Neuron (in vitro differentiated cells): Measurements from ENCODE around the gene MAGI1.

Source experiments
- H2AFZ ChIP-seq: one replicate; pipeline ENCODE4 v1.6.1; 2013; ENCODE audit warnings: low read depth, mild to moderate bottlenecking, inconsistent platforms, low read length, moderate library complexity
- H3K27me3 ChIP-seq: one replicate; pipeline ENCODE4 v1.6.1; 2013; ENCODE audit warnings: low read length; ENCODE audit not compliant: insufficient read depth
- H3K36me3 ChIP-seq: one replicate; pipeline ENCODE4 v1.6.1; 2013; ENCODE audit warnings: low read length; ENCODE audit not compliant: insufficient read depth
- H3K4me1 ChIP-seq: one replicate; pipeline ENCODE4 v1.6.1; 2013; ENCODE audit warnings: low read length; ENCODE audit not compliant: insufficient read depth
- H3K4me3 ChIP-seq: 2 replicates; pipeline ENCODE4 v1.5.1; 2013; ENCODE audit warnings: mild to moderate bottlenecking, low read length, moderate library complexity
- H3K9me3 ChIP-seq: one replicate; pipeline ENCODE4 v1.6.1; 2013; ENCODE audit warnings: low read length

MAGI1 gene

GRCh38 chr3:65703820-65704219 is 334.9 kb downstream of the MAGI1 start:
- H2AFZ ChIP-seq, result no peak overlapping the region
- no peaks in the 10 kb centered on the region for H3K4me1 ChIP-seq
- no peaks in the 10 kb centered on the region for H3K9me3 ChIP-seq
- H3K27me3 ChIP-seq, result no peaks in the 10 kb centered on the region
- H3K36me3 ChIP-seq, result no peaks in the 10 kb centered on the region
- no peak overlapping the region for H3K4me3 ChIP-seq

DNA sequence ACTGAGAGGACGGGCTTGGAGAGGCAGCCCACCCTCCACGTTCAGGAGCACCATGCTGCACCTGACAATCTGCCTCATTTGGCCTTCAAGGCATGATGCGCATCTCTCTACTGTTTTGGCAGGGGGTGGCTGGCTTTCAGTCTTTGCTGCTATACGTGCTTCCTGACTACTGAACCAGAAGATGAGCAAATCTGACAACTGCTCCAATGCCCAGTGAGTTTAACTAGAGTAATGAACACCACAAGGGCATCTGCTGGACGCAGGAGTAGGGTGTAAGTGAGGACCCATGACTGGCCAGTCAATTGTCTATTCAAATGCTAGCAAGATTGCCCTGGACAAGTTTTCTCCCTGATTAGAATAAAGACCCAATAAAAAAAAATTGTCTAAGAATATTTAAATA is 335.7 kb downstream of the MAGI1 start:
- Histone ChIP-seq H3K27me3 (no peaks in the 10 kb centered on the region), H3K36me3 (no peaks in the 10 kb centered on the region), H2AFZ (no peak overlapping the region), H3K4me3 (no peak overlapping the region), H3K9me3 (no peaks in the 10 kb centered on the region), H3K4me1 (no peaks in the 10 kb centered on the region)

GRCh38 chr3:65702202-65702601 is 336.5 kb downstream of the MAGI1 start:
- Histone ChIP-seq H3K36me3 (no peaks in the 10 kb centered on the region), H2AFZ (no peak overlapping the region), H3K9me3 (no peaks in the 10 kb centered on the region), H3K27me3 (no peaks in the 10 kb centered on the region), H3K4me3 (no peak overlapping the region), H3K4me1 (no peaks in the 10 kb centered on the region)

- no peak overlapping the region for H3K4me3 ChIP-seq
- no peaks in the 10 kb centered on the region for H3K36me3 ChIP-seq
- no peaks in the 10 kb centered on the region for H3K4me1 ChIP-seq
- no peak overlapping the region for H2AFZ ChIP-seq
- H3K27me3 ChIP-seq, result no peaks in the 10 kb centered on the region
- H3K9me3 ChIP-seq, result no peaks in the 10 kb centered on the region
These were observed 337.2 kb downstream of the MAGI1 start for GRCh38 chr3:65701516-65701915.

DNA sequence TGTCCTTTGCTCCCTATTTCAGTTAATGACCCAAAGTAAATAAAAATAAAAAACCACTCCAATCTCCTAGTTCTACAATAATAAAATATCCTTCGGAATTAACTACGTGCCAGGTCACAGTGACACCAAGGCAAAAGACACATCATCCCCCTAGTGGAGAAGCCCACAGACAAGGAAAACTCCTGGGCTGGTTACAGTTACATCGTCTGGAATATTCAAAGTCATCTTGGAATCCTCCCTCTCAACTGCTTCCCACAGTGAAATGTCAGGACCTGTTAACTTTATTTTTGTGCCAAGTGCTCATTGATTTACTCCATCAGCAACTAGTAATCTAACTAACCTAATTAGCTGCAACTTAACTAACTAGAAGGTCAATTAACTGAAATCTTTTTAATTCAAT is 349.3 kb downstream of the MAGI1 start:
- H3K27me3 ChIP-seq, result no peaks in the 10 kb centered on the region
- no peaks in the 10 kb centered on the region for H3K4me1 ChIP-seq
- no peaks in the 10 kb centered on the region for H3K9me3 ChIP-seq
- no peak overlapping the region for H3K4me3 ChIP-seq
- no peaks in the 10 kb centered on the region for H3K36me3 ChIP-seq
- H2AFZ ChIP-seq, result no peak overlapping the region

DNA sequence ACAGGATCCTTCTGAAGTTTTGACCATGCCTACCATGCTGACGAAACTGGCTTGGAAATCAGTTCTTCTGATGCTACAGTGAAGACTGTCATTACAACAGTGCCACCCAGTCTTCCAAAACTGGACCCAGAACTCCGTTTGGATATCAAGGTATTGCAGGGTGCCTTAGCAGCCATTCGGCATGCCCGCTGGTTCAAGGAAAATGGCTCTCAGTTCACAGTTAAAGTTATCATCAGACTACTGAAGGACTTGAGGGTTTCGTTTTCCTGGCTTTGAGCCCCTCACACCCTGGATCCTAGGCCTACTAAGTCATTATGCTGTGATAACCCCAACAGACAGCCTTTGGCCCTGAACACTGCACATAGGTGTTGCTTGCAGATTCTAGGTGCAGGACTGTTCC is 351.0 kb downstream of the MAGI1 start:
- Histone ChIP-seq H3K4me1 (no peaks in the 10 kb centered on the region), H3K27me3 (no peaks in the 10 kb centered on the region), H3K36me3 (no peaks in the 10 kb centered on the region), H2AFZ (no peak overlapping the region), H3K9me3 (peaks cover 2% of the 10 kb centered on the region), H3K4me3 (no peak overlapping the region)

- H3K9me3 ChIP-seq, result peaks cover 2% of the 10 kb centered on the region
- H3K4me3 ChIP-seq, result no peak overlapping the region
- no peaks in the 10 kb centered on the region for H3K4me1 ChIP-seq
- H2AFZ ChIP-seq, result no peak overlapping the region
- no peaks in the 10 kb centered on the region for H3K36me3 ChIP-seq
- H3K27me3 ChIP-seq, result no peaks in the 10 kb centered on the region
These were observed 353.0 kb downstream of the MAGI1 start for GRCh38 chr3:65685621-65686235.

DNA sequence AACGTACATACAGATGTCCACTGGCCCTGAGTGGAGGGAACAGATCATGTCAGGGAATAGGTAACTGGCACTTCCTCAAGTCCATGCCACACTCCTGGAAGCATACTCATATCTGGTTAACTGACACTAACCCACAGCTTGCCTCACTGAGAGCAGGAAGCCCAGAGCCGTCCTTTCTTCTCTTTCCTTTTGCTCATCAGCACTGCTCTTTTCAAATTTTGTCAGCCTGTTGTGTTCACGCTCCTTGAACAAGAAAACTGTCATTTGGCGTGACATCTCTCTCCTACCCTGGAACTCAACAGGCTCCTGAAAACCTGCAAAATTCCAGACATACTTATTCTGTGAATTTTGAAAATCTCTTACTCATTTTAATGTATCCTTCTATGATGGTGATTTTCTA is 360.2 kb downstream of the MAGI1 start:
- H3K4me3 ChIP-seq, result no peak overlapping the region
- H2AFZ ChIP-seq, result no peak overlapping the region
- H3K9me3 ChIP-seq, result peaks cover 2% of the 10 kb centered on the region
- H3K36me3 ChIP-seq, result no peaks in the 10 kb centered on the region
- peaks cover 31% of the 10 kb centered on the region for H3K4me1 ChIP-seq
- H3K27me3 ChIP-seq, result no peaks in the 10 kb centered on the region

- H3K27me3 ChIP-seq, result no peaks in the 10 kb centered on the region
- no peaks in the 10 kb centered on the region for H3K9me3 ChIP-seq
- H3K4me3 ChIP-seq, result no peak overlapping the region
- no peaks in the 10 kb centered on the region for H3K36me3 ChIP-seq
- no peak overlapping the region for H2AFZ ChIP-seq
- H3K4me1 ChIP-seq, result peaks cover 32% of the 10 kb centered on the region
These were observed 361.2 kb downstream of the MAGI1 start for GRCh38 chr3:65677486-65678010.

- H3K27me3 ChIP-seq, result no peaks in the 10 kb centered on the region
- peaks cover 41% of the 10 kb centered on the region for H3K4me1 ChIP-seq
- no peaks in the 10 kb centered on the region for H3K36me3 ChIP-seq
- H3K9me3 ChIP-seq, result no peaks in the 10 kb centered on the region
- no peak overlapping the region for H2AFZ ChIP-seq
- no peak overlapping the region for H3K4me3 ChIP-seq
These were observed 362.1 kb downstream of the MAGI1 start for GRCh38 chr3:65676580-65676979.

DNA sequence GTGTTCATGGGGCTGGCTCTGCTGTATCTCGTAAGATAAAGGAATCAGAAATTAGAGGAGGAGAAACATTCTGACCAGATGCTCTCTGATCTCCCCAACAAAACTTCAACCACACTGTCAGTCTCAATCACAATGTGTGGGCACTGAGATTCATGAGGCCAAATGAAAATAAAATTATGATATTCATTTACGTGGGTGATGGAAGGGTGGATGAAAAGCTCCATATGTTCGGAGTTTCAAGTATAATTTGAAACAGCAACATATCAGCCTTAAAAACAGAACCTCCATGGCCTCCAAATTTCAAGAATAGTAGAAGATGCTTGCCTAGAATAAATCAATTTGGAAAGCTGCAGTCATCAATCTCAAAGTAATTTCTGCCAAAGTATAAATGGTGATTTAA is 363.7 kb downstream of the MAGI1 start:
- H3K27me3 ChIP-seq, result no peaks in the 10 kb centered on the region
- no peak overlapping the region for H3K4me3 ChIP-seq
- H3K4me1 ChIP-seq, result peaks cover 42% of the 10 kb centered on the region

DNA sequence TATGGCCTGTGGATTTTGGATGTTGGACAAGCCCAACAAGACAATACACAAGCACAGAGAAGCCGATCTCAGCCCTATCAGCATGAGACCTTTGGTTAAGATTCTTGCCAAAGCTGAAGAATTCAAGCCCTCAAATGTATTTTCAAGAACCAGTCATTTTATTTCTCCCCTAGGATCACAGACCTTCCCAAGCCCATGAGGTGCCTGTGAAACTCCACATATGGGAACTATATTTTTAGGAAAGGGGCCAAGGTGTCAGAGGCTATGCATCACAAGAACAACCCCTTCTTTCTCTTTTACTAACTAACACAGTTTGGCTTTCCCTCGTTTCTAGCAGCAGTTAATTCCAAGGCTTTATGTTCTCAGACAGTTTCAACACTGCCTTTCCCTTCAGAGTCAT is 364.5 kb downstream of the MAGI1 start:
- Histone ChIP-seq H3K4me3 (no peak overlapping the region), H2AFZ (no peak overlapping the region), H3K36me3 (no peaks in the 10 kb centered on the region), H3K4me1 (peaks cover 42% of the 10 kb centered on the region), H3K9me3 (no peaks in the 10 kb centered on the region), H3K27me3 (no peaks in the 10 kb centered on the region)

More for the DNA sequence above, 363.7 kb downstream of the MAGI1 start:
- H2AFZ ChIP-seq, result no peak overlapping the region
- H3K9me3 ChIP-seq, result no peaks in the 10 kb centered on the region
- H3K36me3 ChIP-seq, result no peaks in the 10 kb centered on the region

GRCh38 chr3:65672871-65673815 is 365.6 kb downstream of the MAGI1 start:
- Histone ChIP-seq H3K36me3 (no peaks in the 10 kb centered on the region), H3K4me1 (peaks cover 32% of the 10 kb centered on the region), H3K4me3 (no peak overlapping the region), H2AFZ (no peak overlapping the region), H3K9me3 (no peaks in the 10 kb centered on the region), H3K27me3 (no peaks in the 10 kb centered on the region)
